ENCODE results near the gene SLC7A6OS. TPM values are rescaled to one million over a fixed set of nuclear protein-coding genes. Genes with fewer than 3 reads are reported as not detected.
A peak's percentile ranks its signal among the peaks of the same experiment; 100 is the strongest.

The SLC7A6OS gene
- 19.3 and 21.3 TPM in 2 replicates for total RNA-seq
- polyA plus RNA-seq (2012) = 12.5 TPM

GRCh38 chr16:68310774-68311511 is at the start of gene SLC7A6OS, which contains the start of gene PRMT7:
Gene SLC7A6OS, minus strand, starts transcription at chr16:68310946. Its CDS starts 20 bp downstream, at chr16:68310926.
Gene PRMT7, plus strand, starts transcription at chr16:68311019. Its CDS starts 4,961 bp downstream, at chr16:68315980.
- peak; percentile 92 for DNase-seq (ENCODE audit: low read depth)

DNA sequence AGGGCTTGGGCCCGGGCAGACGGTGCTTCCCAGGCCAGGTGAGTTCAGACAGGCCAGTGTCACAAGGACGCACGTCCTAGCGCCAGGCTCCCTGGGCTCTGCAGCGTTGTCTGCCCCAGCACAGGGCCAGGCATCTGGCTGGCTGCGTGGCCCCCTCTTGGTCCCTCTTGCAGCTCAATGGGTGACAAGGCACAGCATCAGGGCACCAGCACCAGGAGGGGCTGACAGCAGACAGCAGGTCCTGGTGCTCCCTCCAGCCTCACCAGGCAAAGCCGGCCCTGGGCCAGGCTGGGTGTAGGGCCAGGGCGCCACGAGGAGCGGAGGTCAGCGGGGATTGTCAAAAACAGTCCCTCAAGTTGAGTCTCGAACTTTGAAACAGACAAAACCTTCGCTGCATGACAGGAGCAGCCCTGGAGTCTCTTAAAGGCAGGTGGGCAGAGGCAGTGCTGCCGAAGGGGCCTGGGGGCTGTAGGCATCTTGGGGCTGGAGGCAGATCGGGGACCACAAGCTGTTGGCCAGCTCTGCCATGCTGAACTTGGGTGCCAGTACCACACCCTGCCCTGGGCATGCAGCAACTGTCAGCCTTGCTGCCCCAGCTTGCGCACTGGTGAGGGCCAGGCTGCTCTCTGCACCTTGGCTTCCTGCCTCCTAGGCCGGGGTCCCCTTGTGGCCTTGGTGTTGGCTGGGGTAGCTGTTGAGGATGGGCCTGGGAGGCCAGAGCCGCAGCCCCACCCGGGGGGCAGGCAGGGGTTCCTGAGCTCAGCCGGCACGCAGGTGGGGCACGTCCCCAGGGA is 48.8 kb upstream of the SLC7A6OS start:
- no peak for DNase-seq (ENCODE audit: low read depth)

DNA sequence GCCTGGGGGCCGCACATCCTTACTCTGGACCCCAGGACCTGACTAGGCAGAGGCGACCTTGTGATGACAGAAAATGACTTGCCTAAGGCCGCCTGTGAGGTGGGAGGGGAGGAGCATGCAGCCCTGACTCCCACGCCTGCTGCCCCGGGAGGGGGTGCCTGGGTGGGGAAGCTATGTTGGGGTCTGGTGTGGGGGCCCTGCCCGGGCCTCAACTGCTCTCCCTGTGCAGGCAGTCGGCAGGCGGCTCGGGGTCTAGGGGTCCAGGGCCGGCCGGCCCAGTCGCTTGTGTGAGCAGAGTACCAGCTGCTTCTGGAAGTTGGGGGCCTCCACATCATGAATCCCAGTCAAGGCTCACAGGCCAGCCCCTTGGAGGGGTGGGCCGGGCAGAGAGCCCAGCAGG is 48.2 kb upstream of the SLC7A6OS start:
- DNase-seq (ENCODE audit: low read depth) = no peak

- no peak for DNase-seq (ENCODE audit: low read depth)
Measured at GRCh38 chr16:68357923-68358322, 47.2 kb upstream of the SLC7A6OS start.

GRCh38 chr16:68357521-68357922 is 46.8 kb upstream of the SLC7A6OS start:
- DNase-seq (ENCODE audit: low read depth) = no peak

DNA sequence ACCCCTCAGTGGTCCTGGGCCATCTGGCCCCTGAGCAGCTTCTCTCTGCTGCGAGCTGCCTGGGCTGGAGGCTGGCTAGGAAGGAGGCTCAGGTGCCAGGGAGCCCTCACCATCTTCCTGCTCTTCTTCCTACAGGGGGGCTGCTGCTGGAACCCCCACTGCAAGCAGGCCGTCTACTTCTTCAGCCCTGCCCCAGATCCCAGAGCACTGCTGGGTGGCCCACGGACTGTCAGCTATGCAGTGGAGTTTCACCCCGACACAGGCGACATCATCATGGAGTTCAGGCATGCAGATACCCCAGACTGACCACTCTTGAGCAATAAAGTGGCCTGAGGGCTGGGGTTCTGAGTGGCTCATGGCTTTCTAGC is 46.2 kb upstream of the SLC7A6OS start:
- no peak for DNase-seq (ENCODE audit: low read depth)

DNA sequence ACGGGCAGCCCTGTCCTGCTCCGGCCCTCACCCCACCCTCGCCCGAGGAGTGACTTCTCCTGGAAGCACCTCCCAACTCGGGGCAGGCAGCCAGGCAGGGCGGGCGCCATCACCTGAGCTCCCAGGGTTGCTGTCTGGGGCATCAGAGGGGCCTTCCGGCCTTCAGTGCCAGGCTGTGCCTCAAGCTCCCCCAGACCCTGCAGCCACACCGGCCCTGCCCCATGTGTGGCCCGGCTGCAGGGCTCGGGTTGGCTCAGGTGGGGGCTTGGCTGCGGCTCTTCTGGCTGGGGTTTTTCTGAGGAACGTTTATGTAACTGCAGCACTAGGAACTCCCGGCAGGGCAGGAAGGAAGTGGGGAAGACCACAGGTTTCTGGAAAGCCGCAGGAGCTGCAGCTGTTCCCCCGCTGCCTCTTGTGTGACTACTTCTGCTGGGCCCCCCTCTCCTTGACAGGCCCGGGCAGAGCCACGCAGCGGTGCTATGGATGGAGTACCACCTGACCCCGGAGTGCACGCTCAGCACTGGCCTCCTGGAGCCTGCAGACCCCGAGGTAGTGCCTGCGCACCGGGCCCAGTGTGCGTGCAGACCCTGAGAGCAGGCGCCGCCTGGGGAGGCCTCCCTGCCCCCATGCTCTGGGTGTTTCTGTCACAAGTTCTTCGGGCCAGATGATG is 45.6 kb upstream of the SLC7A6OS start:
- DNase-seq (ENCODE audit: low read depth) = no peak

- no peak for DNase-seq (ENCODE audit: low read depth)
Measured at GRCh38 chr16:68355447-68356248, 44.9 kb upstream of the SLC7A6OS start.

- DNase-seq (ENCODE audit: low read depth) = no peak
Measured at GRCh38 chr16:68354816-68355215, 44.1 kb upstream of the SLC7A6OS start.

- no peak for DNase-seq (ENCODE audit: low read depth)
Measured at GRCh38 chr16:68353366-68353765, 42.6 kb upstream of the SLC7A6OS start.

DNA sequence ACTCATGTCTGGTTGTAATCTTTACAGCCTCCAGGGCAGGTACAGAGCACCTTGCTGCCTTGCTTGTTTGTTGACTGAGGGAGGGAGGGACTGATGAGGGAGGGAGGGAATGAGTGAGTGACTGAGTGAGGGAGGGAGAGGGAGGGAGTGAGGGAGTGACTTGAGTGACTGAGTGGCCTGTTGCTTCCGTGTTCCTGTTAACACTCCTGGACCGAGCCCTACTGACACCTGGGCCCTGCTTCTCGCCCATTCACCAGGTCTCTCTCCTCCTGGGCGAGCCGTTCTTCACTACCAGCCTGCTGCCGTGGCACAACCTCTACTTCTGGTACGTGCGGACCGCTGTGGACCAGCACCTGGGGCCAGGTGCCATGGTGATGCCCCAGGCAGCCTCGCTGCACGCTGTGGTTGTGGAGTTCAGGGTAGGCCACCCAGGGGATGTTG is 41.3 kb upstream of the SLC7A6OS start:
- no peak for DNase-seq (ENCODE audit: low read depth)

DNA sequence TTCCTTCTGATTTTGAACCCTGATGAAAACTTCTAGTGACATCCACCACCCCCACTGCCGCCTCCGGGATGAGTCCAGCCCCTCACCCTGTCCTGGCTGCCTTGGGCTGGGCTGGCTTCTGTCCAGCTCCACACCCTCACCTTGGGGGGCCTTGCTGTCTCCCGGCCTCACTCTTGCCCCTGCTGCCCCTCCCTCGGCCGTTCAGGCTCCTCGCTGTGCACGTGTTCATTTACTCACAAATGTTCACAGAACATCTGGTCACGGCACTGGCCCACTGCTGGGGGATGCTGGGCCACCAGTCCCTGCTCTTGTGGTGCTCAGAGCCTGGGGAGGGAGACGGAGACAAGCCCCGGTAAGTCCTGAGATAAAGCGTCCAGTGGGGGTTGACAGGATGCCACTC is 40.7 kb upstream of the SLC7A6OS start:
- no peak for DNase-seq (ENCODE audit: low read depth)

- no peak for DNase-seq (ENCODE audit: low read depth)
Measured at GRCh38 chr16:68350813-68351350, 40.1 kb upstream of the SLC7A6OS start.

DNA sequence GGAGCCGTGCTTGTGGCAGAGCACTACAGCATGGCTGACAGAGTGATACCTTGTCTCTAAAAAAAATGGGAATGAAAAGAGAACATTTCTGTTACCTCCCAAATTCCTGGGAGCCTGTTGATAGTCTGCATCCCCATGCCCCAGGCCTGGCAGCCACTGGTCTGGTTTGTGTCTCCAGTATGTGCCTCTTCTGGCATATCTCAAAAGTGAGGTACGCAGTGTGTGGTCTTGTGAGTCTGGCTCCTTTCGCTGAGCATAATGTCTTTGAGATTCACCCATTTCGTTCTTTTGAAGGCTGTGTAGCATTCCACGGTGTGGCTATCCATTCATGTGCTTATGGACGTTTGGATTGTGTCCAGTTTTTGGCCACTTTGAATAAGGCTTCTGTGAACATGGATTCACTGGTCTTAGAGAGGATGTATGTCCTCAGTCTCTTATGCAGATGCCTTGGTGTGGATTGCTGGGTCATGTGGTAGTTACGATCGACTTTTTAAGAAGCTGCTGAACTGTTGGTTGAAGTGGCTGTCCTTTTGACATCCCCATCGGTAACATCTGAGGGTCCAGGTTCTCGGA is 39.2 kb upstream of the SLC7A6OS start:
- no peak for DNase-seq (ENCODE audit: low read depth)

DNA sequence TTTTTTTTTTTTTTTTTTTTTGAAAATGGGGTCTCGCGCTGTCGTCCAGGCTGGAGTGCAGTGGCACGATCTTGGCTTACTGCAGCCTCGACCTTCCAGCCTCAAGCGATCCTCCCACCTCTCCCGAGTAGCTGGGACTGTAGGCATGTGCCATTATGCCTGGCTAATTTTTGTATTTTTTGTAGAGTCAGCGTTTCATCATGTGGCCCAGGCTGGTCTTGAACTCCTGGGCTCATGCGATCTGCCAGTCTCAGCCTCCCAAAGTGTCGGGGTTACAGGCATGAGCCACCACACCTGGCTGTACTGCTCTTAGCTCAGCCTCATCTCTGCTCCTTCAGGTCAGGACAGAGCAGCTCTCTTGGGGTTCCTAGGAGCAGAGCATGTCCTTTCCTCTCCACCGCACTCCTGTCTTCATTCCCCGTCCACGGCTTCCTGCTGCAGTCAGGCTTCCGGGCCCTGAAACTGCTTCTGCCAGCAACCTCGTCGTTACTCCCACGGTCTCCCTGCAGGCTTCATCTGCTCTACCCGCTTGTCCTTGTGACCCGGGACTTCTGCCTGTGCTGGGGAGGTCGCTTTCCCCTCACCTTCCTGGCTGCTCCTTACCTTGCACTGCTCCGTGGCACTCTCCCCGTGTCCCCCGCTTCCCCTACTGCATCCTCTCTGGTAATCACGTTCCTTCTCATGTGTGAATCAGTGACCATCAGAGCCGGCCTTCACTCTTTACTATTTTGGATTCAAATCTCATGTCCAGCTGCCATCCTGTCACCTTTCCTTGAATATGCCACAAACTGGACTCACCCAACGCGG is 38.1 kb upstream of the SLC7A6OS start:
- no peak for DNase-seq (ENCODE audit: low read depth)

GRCh38 chr16:68347605-68348004 is 36.9 kb upstream of the SLC7A6OS start:
- no peak for DNase-seq (ENCODE audit: low read depth)

- DNase-seq (ENCODE audit: low read depth) = peak; percentile 57
Measured at GRCh38 chr16:68346892-68347480, 36.2 kb upstream of the SLC7A6OS start.

GRCh38 chr16:68345958-68346635 is 35.4 kb upstream of the SLC7A6OS start:
- no peak for DNase-seq (ENCODE audit: low read depth)

All from myocyte (in vitro differentiated cells).